Activated T-helper 2 cell treated with anti-CD3 and anti-CD28 coated beads, Interferon-gamma antibody, Interleukin-2, Interleukin-4, amounts not matched to agents 10 μg/mL and 5 μg/mL and 100 μg/mL, durations not matched to agents 14 hours and 24 hours and 36 hours (primary cell): ENCODE measurements around the gene CNTNAP2. TPM values are rescaled to one million over a fixed set of nuclear protein-coding genes. Genes with fewer than 3 reads are reported as not detected.

Experiments
- DNase-seq: peaks from one replicate; pipeline ENCODE4 v3.0.0; 2021; ENCODE audit warnings: low spot score
- H3K27ac Mint-ChIP-seq: one replicate; pipeline ENCODE4 v1.8.0; 2021; ENCODE audit warnings: mixed read lengths
- H3K27me3 Mint-ChIP-seq: one replicate; pipeline ENCODE4 v1.8.0; 2021; ENCODE audit warnings: low read depth, mixed read lengths
- H3K36me3 Mint-ChIP-seq: one replicate; pipeline ENCODE4 v1.8.0; 2021; ENCODE audit warnings: low read depth, mixed read lengths
- H3K4me1 Mint-ChIP-seq: one replicate; pipeline ENCODE4 v1.8.0; 2021; ENCODE audit warnings: low read depth, mixed read lengths
- H3K4me3 Mint-ChIP-seq: one replicate; pipeline ENCODE4 v1.8.0; 2021; ENCODE audit warnings: low read depth, mild to moderate bottlenecking, moderate library complexity, mixed read lengths
- H3K9me3 Mint-ChIP-seq: one replicate; pipeline ENCODE4 v1.8.0; 2021; ENCODE audit warnings: mixed read lengths
- intact Hi-C: fragments of 100-400 bp; cut with micrococcal nuclease; formaldehyde crosslinking; loops from one replicate; pipeline ENCODE4 v1.15.1; 2023
- total RNA-seq: library from RNA; stranded (reverse); gene quantifications from 2 replicates; pipeline ENCODE4 v1.2.3, GENCODE V29; 2022

The CNTNAP2 gene
- total RNA-seq, 1 donor from 2014 or later, result not detected

DNA sequence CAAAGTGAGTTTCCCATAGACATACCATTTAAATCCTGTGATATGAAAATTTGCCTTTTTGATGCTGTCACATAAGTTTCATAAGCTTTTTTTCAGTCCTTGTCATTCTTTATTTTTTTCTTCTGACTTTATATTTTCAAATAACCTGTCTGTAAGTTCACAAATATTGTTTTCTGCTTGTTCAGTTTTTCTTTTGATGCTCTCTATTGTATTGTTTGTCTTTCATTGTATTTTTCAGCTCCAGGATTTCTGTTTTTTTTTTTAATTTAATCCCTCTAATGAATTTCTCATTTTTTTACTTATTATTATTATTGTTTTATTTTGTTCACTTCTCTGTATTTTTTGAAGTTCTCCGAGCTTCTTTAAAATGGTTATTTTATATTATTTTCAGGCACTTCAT is 623.4 kb downstream of the CNTNAP2 start:
- H3K9me3 Mint-ChIP-seq, result peaks cover 40% of the 10 kb centered on the region
- intact Hi-C loops, result no loop called here
- H3K36me3 Mint-ChIP-seq, result no peaks in the 10 kb centered on the region
- no peak overlapping the region for H3K4me3 Mint-ChIP-seq
- H3K27ac Mint-ChIP-seq, result no peak overlapping the region
- no peaks in the 10 kb centered on the region for H3K27me3 Mint-ChIP-seq
- no peaks in the 10 kb centered on the region for H3K4me1 Mint-ChIP-seq
- DNase-seq, result no peak

DNA sequence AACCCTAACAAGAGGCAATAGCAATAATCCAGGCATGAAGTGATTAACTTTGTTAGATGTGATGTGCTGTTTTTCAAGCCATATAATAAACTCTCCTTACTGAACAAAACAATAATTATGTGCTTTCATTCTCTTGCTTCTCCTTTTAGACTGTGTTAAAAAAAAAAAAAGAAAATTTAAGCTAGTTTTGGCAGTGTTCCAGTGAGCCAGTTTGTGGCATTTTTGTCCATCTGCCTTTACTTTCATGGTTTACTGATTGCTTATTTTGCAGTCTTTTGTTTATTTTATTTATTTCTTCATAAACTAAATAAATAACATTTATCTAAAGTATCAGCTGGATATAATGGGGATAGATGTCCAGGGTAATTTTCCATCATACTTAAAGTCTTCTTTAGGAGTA is 625.3 kb downstream of the CNTNAP2 start:
- Mint-ChIP-seq H3K4me1 (no peaks in the 10 kb centered on the region), H3K4me3 (no peak overlapping the region), H3K27ac (no peak overlapping the region), H3K36me3 (no peaks in the 10 kb centered on the region), H3K9me3 (peaks cover 39% of the 10 kb centered on the region), H3K27me3 (no peaks in the 10 kb centered on the region)
- no peak for DNase-seq
- intact Hi-C loops, result no loop called here

- intact Hi-C loops, result no loop called here
- Mint-ChIP-seq H3K4me3 (no peak overlapping the region), H3K27ac (no peak overlapping the region), H3K9me3 (peaks cover 39% of the 10 kb centered on the region), H3K4me1 (no peaks in the 10 kb centered on the region), H3K36me3 (no peaks in the 10 kb centered on the region), H3K27me3 (no peaks in the 10 kb centered on the region)
- no peak for DNase-seq
Observed at GRCh38 chr7:146754385-146754784, 637.8 kb downstream of the CNTNAP2 start.

- intact Hi-C loops, result no loop called here
- Mint-ChIP-seq H3K27ac (no peak overlapping the region), H3K4me1 (no peaks in the 10 kb centered on the region), H3K27me3 (no peaks in the 10 kb centered on the region), H3K4me3 (no peak overlapping the region), H3K36me3 (no peaks in the 10 kb centered on the region), H3K9me3 (peaks cover 39% of the 10 kb centered on the region)
- no peak for DNase-seq
Observed at GRCh38 chr7:146755585-146755984, 639.0 kb downstream of the CNTNAP2 start.

DNA sequence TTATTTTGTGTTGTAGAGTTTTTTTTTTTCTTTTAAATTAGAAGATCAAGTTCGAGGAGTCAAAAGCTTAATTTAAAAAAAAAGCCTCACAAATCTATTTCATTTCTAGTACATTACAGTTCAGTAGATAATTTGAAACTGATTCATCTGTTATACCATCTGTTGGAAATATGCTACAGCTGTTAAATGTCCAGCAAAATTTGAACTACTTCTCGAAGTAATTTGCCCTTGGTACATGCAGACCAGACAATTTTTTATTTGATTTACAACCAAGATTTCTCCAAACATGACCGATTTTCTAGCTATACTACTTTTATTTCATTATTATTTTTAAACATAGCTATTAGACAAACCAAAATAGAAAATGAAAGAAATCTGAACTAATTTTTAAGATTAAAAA is 647.9 kb downstream of the CNTNAP2 start:
- Mint-ChIP-seq H3K27ac (no peak overlapping the region), H3K36me3 (no peaks in the 10 kb centered on the region), H3K27me3 (no peaks in the 10 kb centered on the region), H3K4me3 (no peak overlapping the region), H3K9me3 (peaks cover 17% of the 10 kb centered on the region), H3K4me1 (no peaks in the 10 kb centered on the region)
- DNase-seq, result no peak
- intact Hi-C loops, result no loop called here

DNA sequence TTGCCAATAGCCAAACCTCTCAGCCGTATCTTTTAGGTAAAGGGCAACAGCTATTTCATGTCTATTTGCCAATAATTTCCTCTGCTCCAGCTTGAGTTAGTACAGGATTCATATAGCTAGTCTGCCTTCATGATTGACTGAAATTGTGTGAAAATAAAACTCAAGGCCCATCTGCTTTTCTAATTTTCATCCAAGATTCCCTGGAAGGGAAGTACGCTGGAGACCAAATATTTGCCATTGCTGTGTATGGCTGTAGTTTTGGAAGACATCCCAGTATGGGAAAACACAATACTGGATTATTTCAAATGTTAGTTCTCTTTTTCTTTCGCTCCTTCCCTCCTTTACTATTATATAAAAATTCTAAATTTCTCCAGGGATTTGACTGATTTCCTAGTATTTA is 652.4 kb downstream of the CNTNAP2 start:
- Mint-ChIP-seq H3K36me3 (no peaks in the 10 kb centered on the region), H3K27ac (no peak overlapping the region), H3K4me3 (no peak overlapping the region), H3K4me1 (no peaks in the 10 kb centered on the region), H3K27me3 (no peaks in the 10 kb centered on the region), H3K9me3 (peaks cover 8% of the 10 kb centered on the region)
- DNase-seq, result no peak
- intact Hi-C loops, result no loop called here

- DNase-seq, result no peak
- H3K27ac Mint-ChIP-seq, result no peak overlapping the region
- peaks cover 9% of the 10 kb centered on the region for H3K9me3 Mint-ChIP-seq
- H3K27me3 Mint-ChIP-seq, result no peaks in the 10 kb centered on the region
- no peak overlapping the region for H3K4me3 Mint-ChIP-seq
- no peaks in the 10 kb centered on the region for H3K4me1 Mint-ChIP-seq
- no peaks in the 10 kb centered on the region for H3K36me3 Mint-ChIP-seq
- intact Hi-C loops, result no loop called here
Observed at GRCh38 chr7:146772601-146773000, 656.0 kb downstream of the CNTNAP2 start.

- H3K4me1 Mint-ChIP-seq, result no peaks in the 10 kb centered on the region
- H3K4me3 Mint-ChIP-seq, result no peak overlapping the region
- no peak for DNase-seq
- H3K27ac Mint-ChIP-seq, result no peak overlapping the region
- H3K27me3 Mint-ChIP-seq, result no peaks in the 10 kb centered on the region
- intact Hi-C loops, result no loop called here
- no peaks in the 10 kb centered on the region for H3K36me3 Mint-ChIP-seq
- H3K9me3 Mint-ChIP-seq, result peaks cover 9% of the 10 kb centered on the region
Observed at GRCh38 chr7:146773506-146773905, 656.9 kb downstream of the CNTNAP2 start.

- DNase-seq, result no peak
- H3K4me3 Mint-ChIP-seq, result no peak overlapping the region
- intact Hi-C loops, result no loop called here
- peaks cover 10% of the 10 kb centered on the region for H3K9me3 Mint-ChIP-seq
- no peaks in the 10 kb centered on the region for H3K36me3 Mint-ChIP-seq
- no peak overlapping the region for H3K27ac Mint-ChIP-seq
- H3K4me1 Mint-ChIP-seq, result no peaks in the 10 kb centered on the region
- H3K27me3 Mint-ChIP-seq, result no peaks in the 10 kb centered on the region
Observed at GRCh38 chr7:146781352-146782116, 664.9 kb downstream of the CNTNAP2 start.

DNA sequence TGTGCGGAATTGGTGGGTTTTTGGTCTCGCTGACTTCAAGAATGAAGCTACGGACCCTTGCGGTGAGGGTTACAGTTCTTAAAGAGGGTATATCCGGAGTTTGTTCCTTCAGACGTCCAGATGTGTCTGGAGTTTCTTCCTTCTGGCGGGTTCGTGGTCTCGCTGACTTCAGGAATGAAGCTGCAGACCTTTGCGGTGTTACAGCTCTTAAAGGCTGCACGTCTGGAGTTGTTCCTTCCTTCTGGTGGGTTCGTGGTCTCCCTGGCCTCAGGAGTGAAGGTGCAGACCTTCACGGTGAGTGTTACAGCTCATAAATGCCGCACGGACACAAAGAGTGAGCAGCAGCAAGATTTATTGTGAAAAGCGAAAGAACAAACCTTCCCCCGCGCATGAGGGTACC is 670.7 kb downstream of the CNTNAP2 start:
- intact Hi-C loops, result no loop called here
- Mint-ChIP-seq H3K27ac (no peak overlapping the region), H3K4me3 (no peak overlapping the region), H3K36me3 (no peaks in the 10 kb centered on the region), H3K27me3 (no peaks in the 10 kb centered on the region), H3K9me3 (peaks cover 6% of the 10 kb centered on the region), H3K4me1 (no peaks in the 10 kb centered on the region)
- no peak for DNase-seq

- H3K4me1 Mint-ChIP-seq, result no peaks in the 10 kb centered on the region
- no peak for DNase-seq
- H3K27me3 Mint-ChIP-seq, result no peaks in the 10 kb centered on the region
- peaks cover 6% of the 10 kb centered on the region for H3K9me3 Mint-ChIP-seq
- intact Hi-C loops, result no loop called here
- no peak overlapping the region for H3K27ac Mint-ChIP-seq
- no peaks in the 10 kb centered on the region for H3K36me3 Mint-ChIP-seq
- no peak overlapping the region for H3K4me3 Mint-ChIP-seq
Observed at GRCh38 chr7:146788008-146788407, 671.4 kb downstream of the CNTNAP2 start.

- Mint-ChIP-seq H3K36me3 (no peaks in the 10 kb centered on the region), H3K9me3 (peaks cover 23% of the 10 kb centered on the region), H3K4me1 (no peaks in the 10 kb centered on the region), H3K4me3 (no peak overlapping the region), H3K27ac (no peak overlapping the region), H3K27me3 (no peaks in the 10 kb centered on the region)
- intact Hi-C loops, result no loop called here
- no peak for DNase-seq
Observed at GRCh38 chr7:146791344-146792285, 675.0 kb downstream of the CNTNAP2 start.

DNA sequence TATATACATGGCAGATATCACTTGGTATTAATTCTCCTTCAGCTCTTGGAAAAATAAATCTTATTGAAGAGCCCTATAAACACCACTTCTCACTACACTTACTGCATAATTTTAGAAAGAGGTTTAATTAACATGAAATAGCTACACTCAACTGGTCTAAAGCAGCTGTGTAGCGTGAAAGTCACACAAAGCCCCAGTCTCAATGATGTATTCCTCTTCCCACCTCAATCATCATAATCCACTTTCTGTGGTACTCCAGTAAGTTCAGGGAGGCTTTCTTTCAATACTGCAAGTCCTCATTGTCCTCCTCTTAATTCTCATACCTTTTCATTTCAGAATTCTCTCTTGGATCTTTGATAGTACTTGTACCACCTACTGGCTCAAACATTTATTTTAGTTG is 688.0 kb downstream of the CNTNAP2 start:
- H3K9me3 Mint-ChIP-seq, result peaks cover 30% of the 10 kb centered on the region

More for the DNA sequence above, 688.0 kb downstream of the CNTNAP2 start:
- Mint-ChIP-seq H3K27me3 (no peaks in the 10 kb centered on the region), H3K27ac (no peak overlapping the region), H3K36me3 (no peaks in the 10 kb centered on the region), H3K4me3 (no peak overlapping the region), H3K4me1 (no peaks in the 10 kb centered on the region)
- intact Hi-C loops, result no loop called here
- DNase-seq, result no peak
